Stimulated activated CD4-positive, alpha-beta T cell treated with anti-CD3 and anti-CD28 coated beads, TNF-alpha, amount 100 ng/mL, for 48 hours (primary cell): ENCODE results near the gene KCNJ6.

Source experiments
- DNase-seq, 3 donors: peaks; one replicate each; pipeline ENCODE4 v3.0.0-alpha.2; 2020; ENCODE audit warnings: low read depth in 3 of 3

Gene KCNJ6

DNA sequence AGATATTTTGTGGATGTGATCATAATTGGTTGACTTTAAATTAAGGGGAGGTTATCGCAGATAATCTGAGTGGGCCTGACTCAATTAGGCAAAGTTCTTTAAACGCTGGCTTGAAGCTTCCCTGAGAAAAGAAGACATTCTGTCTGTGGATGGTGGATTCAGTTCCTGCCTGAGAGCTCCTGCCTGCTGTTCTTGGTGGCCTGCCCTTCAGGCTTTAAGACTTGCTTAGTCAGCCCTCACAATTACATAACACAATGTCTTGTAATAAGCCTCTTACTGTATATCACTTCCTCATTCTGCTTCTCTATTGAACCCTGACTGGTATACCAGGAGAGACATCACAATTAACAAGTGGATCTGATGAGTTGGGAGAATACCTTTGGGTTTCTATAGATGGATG, 50.2 kb downstream of the KCNJ6 start:
- no peak for DNase-seq

DNA sequence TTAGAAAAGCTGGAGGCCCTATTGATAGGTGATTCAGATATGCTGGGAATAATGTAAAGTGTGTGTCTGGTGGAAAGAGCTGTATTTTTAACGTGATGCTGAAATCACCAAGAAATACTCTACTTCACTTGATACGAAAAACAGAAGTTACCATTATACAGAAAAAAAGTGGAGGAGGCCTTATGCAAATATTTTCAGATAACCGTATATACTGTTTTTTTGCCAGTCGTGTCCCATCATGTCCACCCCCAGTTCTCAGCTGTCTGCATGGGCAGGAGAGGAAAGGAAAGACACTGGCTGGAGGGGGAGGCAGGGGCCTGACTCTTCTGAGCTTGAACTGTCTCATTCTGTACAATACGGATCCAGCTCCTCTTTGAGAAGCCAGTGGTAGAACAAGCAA, 51.1 kb downstream of the KCNJ6 start:
- DNase-seq = no peak

DNA sequence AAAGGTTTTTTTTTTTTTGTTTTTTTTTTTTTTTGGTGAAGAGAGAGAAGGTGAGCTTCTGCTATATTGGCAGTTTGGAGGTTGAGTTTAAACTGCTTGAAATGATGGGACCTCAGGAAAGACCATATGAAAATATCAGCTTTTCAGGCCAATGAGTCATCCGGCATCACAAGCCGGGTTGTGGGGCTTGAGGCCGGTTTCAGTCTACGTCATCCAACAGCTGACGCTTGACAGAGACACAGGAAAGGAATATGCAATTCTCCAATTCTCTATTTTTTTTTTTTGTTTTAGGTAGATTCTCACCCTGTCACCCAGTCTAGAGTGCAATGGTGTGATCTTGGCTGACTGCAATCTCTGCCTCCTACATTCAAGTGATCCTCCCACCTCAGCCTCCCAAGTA, 52.4 kb downstream of the KCNJ6 start:
- no peak for DNase-seq

DNA sequence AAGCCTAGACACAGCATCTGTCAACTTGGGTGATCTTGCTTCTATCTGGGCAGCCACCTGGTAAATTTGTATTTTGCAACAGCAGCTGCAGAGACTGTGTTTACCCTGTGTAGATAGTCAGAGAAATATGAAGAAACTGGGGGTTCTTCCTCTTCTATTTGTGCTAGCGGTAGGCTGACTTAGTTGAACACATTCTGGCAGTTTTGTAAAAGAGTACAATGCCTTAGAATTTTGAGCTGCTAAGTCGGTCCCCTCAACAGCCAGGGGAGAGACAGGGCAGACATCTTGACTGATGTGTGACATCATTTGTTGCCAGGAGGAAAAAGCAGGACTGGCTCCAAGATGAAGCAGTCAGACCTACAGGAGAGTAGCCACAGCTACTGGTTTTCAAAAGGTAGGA, 53.7 kb downstream of the KCNJ6 start:
- no peak for DNase-seq

DNA sequence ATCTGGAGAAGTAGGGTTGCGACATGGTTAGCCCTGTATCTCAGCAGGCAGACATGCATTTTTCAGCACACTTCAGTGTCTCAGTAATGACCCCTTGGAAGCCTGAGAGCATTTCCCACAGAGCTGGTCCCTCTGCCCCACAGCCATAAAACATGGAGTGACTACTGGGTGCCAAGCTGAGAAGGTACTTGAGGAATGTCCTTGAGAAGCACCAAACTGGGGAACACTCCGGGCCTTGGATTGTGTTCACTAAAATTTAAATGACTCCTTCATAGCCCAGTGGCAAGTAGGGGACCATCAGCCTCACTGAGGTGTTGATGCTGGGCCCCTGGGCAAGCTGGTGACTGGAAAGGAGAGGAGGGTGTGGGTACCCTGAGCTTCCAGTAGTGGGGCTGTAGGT, 54.7 kb downstream of the KCNJ6 start:
- no peak for DNase-seq

DNA sequence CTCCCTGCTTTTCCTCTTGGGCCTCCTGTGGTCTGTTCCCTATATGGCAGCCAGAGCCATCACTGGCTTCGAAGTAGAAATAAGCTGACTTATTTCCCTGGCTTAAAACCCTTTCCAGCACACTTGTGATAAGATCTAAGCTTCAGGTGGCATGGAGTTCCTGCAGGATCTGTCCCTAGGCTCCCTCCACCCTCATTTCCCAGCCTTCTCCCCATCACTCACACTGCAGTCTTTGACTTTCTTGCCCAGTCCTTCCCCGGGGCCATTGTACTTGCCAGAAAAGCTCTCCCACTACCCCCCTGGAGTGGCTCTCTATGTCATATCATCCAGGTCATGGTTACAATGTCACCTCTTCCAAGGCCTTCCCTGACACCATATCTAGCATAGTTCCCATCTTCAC, 55.8 kb downstream of the KCNJ6 start:
- DNase-seq = no peak

DNA sequence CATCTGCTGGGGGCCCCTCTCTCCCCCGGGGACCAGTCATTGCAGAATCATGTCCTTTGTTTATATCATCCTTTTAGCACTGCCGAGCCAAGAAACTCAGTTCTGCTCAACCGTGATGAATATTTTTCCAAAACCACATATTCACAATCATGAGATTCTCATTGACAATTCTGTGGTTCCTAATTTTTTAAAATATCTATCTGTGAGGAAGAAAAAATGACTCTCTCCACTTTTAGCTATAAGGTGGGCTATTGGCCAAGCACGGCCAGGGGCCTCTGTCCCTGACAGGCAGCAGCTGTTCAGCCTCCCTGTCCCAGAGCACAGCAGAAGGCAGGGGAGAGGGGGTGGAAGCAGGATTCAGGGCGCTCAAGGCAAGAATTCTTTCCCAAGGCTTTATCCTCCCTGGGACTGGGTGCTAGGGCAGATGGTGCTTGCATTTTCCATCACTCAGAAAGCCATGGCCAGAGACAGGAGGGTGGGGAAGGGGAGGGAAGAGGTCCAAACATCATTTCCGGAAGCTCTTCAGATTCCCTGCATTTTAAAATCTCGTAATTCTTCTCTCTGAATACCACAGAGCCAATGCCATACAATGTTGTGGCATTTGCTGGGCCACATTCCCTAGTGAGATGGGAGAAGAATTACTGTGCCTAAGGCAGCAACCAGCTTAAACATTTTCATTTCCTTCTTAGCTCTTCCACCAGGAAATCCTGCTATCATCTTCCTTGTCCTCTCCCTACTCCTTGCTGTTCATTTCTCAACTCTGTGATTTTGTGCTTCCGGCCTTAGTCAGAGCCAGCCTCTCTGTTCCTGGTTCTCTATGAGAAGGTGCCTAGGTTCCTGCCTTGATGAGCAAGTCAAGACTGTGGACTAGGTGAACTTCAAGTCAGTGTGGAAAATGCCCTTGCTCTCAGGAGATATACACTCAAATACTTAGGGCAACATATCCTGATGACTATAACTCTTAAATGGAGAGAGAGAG, 60.3 kb downstream of the KCNJ6 start:
- DNase-seq = no peak

DNA sequence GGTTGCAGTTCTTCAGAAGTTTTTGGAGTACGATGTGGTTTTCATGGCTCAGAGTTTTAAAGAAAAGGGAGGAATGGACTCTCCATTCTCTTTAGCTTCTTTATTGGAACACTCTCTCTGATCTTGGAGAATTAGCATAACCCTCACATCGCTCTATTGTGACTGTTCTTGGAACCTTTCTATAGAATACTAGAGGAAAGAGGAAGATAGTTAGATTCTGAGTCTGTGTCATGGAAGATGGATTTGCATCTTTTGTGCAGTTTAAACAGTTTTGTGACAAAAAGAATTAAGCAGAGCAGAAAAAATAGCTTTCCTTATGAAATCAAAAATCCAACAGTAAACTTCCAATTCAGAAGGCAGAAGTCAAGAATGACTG, 61.0 kb downstream of the KCNJ6 start:
- no peak for DNase-seq

DNA sequence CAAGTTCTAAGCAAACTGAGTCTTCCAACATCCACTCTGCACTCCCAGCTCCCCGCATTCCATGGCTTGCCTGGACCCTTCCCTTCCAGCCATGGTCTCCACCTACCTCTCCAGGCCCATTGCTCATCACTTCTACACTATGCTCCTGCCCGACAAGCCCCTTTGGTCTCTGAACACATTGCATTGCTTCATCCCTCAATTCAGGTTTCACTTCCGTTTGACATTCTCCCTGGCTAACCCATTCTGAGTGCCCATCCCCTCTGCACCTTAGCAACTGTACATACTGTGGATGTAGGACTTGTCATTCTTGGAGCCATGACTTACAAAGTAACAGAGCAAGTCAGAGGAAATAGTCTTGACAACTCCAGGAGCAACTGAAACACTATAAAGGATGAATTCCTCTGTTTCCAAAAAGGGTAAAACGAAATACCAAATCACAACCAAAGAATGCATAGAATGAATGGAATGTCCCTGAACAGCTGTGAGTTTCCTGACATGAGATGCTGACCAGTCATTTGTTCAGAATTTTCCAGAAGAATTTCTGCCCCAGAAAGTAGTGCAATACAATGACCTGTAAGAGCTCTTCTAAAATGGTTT, 66.7 kb downstream of the KCNJ6 start:
- no peak for DNase-seq

DNA sequence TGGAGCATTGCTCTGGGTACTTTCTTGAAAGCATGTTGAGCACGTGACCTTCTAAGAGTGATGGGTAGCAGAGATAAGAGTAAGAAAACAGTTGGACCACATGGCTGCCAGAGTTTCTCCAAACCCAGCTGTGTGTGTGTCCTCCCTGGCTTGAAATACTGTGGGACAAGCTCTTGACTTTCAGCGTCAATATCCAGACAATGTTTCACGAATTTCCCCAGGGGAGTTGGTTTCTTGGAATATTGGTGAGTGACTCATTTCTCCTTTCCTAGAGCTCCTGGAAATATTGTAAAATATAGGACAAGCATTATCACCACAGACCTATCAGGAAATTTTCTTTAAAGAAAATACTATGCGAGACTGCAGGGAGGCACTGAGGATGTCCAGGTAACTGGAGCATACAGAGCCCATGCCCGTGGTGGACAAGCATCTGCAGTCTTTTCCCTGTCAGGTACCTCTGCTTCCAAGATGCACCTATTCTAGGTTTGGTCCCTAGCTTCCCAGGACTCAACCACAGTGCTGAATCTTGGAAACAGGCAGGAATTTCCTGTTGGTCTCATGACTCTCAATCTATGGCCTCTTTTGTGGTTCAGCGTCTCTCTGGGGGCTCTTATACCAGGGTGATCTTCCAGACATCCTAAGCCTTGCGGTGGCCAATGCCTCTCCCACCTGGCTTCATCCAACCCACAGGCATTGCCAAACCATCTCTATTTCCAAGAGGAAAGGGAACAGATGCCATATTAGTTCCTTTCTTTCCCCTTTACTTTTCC, 67.4 kb downstream of the KCNJ6 start:
- DNase-seq = no peak

DNA sequence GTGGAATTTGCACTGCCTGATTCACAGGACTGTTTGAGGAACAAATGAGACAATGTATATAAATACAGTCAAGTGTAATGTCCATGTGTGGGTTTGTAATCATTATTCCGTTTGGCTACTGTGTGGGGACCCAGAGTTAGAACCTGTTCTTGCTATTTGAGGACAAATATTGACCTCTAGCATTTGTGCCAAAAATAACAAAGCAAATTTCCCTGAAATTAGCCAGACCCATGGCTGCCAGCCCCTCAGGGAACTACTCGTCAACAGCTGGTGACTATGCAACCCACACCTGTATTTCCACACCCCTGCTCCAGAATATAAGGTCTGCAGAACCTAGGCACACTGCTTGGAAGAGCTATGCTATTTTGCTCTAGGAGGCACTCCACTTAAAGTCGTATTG, 70.7 kb downstream of the KCNJ6 start:
- no peak for DNase-seq

DNA sequence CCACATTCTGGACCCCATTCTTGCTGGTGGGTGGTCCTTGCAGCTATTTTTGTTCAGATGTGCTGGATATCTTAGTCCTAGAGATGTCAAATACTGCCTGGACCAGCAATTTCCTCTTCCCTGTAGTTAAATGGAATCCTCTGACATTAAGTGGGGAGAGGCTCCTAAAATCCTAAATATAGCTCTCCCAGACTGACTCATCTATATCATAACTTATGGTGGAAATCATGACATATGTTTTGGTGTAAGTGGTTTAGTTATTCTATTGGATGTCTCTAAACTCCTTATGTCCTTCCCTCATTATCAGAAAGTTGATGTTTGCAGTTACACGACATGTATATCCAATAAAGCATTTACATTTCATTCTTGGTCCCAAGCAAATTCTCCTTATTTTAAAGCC, 73.1 kb downstream of the KCNJ6 start:
- no peak for DNase-seq

DNA sequence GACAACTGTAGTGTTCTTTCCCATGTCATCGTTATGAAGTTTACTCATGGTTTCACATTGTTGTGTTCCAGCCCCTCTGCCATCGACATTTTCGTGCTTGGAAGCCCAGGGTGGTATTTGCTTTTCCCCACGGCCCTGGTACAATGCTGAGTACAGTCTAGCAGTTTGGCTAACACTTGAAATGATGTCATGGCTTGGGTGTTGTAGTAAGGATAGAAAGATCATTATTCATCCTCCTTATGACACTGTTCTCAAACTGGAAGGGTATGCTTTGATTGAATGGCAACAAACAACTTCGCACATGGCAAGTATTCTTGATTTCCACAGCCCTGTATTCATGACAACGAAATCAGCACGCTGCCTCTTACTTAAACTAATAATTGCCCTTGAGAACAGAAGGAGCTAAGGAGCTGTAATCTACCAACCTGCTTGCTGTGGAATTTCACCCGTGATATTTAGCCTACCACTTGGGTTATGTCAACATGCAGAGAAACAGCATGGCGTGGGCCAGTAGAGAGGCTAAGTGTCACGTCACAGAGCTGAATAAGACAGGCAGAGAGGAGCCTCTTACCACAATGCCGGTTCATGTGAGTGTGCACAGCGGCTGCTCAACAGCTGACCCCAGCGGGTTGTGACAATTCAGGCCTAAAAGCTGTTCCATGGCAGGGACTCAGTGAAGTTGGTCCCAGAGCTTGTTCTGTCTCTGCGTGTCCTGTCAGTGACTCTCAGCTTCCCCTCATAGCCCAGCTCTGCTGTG, 73.9 kb downstream of the KCNJ6 start:
- no peak for DNase-seq

DNA sequence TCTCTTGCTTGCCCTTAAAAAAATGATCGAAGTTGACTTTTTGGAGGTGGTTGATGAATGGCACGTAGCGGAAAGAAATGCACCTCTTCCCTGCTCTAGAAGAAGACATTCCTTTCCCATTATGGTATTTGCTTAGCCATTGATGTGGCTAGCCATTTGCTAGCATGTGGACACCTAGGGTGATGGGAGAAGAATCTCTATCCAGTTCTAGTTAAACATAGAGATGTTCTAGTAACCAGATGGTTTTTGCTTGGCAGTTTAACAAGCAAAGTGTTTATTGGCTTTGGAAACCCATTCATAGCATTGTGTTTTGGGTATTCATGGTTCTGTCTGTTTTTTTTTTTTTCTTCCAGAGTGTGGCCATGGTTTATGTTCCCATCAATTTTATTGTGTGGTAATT, 78.9 kb downstream of the KCNJ6 start:
- no peak for DNase-seq

DNA sequence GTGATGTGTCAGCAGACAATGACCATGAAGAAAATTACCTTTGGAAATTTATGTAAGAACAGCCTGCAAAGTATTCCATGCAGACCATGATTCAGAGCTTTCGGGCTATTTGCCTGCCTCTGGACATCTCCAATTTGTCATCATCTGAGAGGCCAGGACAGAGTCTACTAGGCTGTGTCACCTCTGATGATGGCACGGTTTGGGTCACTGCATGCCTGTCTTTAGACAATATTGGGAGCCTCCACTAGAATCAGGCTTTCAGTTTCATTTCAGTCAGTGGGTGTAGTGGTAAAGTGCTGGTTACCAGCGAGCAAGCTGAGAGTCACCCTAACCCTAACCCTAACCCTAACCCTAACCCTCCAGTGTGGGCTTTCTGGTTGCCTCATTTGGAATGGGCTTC, 80.8 kb downstream of the KCNJ6 start:
- DNase-seq = no peak

DNA sequence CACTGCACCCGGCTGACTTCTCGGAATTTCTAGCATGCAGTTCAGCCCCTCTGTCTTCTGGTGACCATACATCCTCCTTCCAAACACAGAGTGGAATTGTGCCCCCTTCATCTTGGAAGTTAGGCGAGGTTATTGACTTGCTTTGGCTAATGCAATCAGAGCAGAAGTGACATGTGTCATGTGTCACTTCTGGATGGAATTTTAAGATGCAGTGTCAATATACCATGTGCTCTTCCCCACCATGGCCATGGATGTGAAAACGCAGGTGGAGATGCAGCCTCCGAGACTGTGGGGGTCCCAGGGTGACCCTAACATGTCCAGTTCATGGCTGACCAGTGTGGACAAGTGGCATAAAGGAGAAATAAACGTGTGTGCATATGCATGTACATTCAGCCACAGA, 83.0 kb downstream of the KCNJ6 start:
- no peak for DNase-seq

DNA sequence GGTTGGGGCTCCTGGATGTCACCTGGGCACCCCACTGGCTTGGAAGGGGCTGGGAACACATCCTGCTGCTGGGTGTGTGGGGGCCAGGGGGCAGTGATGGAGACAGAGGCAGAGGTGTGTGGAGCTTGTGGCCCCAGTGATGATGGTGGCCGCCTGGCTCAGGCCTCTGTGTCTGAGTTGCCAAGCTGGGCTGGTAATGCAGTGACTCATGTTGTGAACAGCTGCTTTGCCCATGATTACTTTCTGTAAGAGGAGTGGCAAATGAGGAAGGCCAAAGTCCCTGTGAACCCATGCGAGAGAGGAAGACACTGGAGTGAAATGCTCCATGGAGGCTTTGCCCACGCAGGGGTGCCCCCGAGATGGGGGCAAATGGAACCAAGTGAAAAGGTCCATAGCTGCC, 86.8 kb downstream of the KCNJ6 start:
- no peak for DNase-seq

DNA sequence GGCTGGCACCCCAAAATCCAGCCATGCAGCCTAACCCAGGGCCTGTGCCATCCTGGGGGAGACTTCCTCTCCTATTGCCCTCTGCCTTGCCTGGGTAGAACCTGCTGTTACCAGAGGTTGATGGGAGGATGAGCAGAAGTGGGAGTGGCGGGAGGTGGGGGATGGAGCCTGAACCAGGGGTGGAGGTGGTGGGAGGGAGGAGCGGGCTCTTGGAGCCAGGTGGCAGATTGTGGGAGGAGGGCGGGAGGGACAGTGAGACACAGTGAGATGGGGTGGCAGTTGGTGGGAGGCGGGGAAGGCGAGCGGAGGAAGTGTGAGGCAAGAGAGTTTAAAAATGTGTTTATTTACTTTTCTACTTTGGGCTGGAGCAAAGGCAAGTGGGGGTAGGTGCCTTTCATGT, 87.3 kb downstream of the KCNJ6 start:
- DNase-seq = no peak

DNA sequence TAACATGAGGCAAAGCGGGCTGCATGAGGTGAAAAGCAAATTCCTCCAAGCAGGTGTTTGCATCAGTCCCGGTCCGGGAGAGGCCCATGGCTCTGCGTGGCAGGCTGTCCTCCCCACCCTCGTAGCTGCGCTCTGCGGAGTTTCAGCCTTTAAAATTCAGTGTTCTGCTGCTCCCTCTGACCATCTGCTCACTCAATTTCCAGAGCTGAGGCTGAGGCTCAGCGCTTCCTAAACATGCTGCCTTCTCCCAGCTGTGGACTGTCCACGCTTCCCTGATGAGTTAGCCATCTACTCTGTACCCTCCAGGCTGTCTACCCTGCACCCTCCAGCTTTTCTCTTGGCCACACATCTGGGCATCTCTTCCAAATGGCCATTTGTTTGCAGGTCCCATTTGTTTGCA, 87.7 kb downstream of the KCNJ6 start:
- no peak for DNase-seq

DNA sequence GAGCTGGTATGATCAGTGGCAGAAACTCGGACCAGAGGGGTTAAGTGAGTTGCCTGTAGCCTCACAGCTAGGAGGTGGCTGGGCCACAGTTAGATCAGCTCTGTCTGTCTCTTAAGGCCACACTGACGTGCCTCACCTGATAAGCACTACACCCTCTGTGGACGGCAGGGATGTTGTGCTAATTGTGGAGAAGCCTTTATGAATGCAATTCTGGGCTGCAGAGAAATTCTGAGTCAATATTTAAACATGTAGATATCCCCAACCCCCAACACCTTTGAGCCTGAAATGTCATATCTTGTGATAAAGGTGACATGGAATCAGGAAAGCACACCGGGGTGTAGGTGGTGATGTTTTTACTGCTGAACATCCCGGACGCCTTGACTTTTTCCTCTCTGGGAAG, 88.3 kb downstream of the KCNJ6 start:
- DNase-seq = no peak

DNA sequence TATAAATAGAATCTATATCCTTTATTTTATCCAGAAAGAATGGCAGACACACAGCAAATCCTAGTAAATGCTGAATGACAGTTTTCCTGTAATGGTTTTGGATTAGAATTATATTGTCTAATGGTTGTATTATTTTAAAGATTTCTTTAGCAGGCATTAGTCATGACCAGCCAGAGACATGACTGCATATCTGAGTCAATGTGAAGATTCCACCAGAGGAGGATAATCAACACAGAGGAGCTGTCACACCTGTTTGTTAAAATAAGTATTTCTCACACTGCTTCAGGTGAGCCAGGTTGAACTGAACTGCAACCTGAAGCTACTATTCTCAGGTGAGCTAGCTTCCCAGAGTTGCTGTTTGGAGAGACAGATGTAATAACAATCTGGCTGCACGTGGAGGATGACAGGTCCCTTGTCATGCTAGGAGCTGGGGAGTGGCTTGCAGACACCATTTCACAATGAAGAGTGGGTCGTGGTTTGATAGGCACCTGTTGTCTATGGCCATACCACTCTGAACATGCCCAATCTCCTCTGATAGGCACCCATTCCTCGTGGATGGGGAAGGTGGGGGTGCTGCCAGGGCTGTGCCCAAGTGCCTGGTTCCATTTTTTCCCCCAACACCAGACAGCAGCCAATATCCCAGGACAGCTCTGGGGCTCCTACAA, 94.3 kb downstream of the KCNJ6 start:
- no peak for DNase-seq

DNA sequence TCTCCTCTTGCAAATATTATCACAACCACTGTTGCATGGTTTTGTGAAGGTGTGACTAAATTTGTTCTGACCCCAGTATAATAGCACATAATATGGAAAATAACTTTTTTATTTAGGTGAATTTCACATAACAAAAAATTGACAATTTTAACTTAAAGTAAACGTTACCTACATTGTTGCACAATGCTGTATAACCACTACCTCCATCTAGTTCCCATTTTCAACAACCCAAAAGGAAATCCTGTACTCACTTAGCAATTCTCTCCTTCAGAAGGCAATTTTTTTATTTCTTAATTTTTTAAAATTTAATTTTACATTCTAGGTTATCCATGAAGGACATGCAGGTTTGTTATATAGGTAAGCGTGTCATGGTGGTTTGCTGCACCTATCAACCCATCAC, 95.2 kb downstream of the KCNJ6 start:
- no peak for DNase-seq
